C4-2B (cell line): Measurements from ENCODE around the gene PM20D2.

Experiments used
- ZFX ChIP-seq: fragments of 450-650 bp; IDR thresholded peaks from 2 replicates; pipeline ENCODE4 v1.6.1; 2017
- TF ChIP-seq, protein P1 (sequence below): fragments of 450-650 bp; conservative IDR thresholded peaks from 2 replicates; pipeline ENCODE4 v1.5.1; 2017; ENCODE audit warnings: mild to moderate bottlenecking

DNA sequence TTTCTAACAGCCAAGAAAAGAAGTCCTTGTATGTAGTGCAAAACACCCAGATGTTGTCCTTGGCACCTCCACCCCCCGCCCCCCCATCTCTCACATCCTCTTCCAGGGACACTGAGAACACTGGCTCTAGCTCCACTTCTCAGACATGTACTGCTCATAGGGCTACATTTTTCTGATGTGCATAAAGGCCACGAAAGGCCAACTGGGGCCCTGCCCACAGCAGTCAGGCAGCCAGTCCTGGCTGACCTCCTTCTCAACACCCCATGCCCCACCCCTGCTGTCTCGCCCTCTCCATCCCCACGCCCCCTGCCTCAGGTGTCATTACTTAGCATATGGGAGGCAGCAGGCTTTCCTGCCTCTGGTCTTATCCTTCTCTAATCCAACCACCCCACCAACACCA, 60.0 kb downstream of the PM20D2 start:
- TF ChIP-seq, protein P1, sequence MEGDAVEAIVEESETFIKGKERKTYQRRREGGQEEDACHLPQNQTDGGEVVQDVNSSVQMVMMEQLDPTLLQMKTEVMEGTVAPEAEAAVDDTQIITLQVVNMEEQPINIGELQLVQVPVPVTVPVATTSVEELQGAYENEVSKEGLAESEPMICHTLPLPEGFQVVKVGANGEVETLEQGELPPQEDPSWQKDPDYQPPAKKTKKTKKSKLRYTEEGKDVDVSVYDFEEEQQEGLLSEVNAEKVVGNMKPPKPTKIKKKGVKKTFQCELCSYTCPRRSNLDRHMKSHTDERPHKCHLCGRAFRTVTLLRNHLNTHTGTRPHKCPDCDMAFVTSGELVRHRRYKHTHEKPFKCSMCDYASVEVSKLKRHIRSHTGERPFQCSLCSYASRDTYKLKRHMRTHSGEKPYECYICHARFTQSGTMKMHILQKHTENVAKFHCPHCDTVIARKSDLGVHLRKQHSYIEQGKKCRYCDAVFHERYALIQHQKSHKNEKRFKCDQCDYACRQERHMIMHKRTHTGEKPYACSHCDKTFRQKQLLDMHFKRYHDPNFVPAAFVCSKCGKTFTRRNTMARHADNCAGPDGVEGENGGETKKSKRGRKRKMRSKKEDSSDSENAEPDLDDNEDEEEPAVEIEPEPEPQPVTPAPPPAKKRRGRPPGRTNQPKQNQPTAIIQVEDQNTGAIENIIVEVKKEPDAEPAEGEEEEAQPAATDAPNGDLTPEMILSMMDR, result no peak
- TF ChIP-seq ZFX, result no peak
